HG03064 (cell line): ENCODE measurements around the gene SLC24A4.

Experiments
- ATAC-seq: cut with Tn5 transposase; IDR thresholded peaks from one replicate; pipeline ENCODE4 v1.9.1; 2021; ENCODE audit warnings: low read depth; ENCODE audit not compliant: unreplicated experiment

SLC24A4 gene

DNA sequence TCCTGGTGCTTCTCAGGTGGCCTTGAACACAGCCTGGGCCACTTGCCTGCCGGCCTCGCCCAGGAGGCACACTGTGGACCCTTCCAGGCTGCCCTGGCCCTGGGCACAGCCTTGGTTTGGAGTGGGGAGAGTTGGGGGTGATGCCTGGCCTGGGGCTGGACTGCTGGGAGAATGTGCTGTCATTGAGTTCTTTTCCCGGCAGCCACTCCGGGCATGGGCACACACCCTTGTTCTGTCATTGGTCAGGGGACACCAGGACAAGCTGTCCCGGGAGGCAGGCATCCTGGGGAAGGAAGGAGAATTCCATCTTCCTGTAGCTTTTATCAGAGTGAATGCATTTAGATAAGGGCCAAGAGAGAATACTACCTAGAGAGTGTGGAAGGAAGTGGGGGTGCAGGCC is 128.8 kb downstream of the SLC24A4 start:
- ATAC-seq = no peak

DNA sequence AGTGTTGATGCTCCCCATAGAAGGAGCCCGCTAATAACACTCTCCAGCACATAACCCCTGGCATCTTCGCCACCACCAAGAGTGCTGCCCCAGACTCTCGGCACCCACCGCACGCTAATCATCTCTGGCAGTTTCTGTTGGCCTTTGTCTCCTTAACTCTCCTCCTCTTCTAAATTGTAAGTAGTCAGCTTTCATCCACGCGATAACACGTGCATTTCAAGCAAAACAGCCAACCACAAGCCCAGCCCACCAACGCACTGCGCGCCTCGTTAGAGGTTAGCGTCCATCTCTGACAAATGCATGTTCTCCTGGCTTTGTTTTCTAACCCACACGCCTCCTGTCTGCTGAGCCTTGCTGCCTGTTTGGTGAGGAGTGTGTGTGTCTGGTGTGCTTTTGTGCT is 129.5 kb downstream of the SLC24A4 start:
- ATAC-seq = no peak

DNA sequence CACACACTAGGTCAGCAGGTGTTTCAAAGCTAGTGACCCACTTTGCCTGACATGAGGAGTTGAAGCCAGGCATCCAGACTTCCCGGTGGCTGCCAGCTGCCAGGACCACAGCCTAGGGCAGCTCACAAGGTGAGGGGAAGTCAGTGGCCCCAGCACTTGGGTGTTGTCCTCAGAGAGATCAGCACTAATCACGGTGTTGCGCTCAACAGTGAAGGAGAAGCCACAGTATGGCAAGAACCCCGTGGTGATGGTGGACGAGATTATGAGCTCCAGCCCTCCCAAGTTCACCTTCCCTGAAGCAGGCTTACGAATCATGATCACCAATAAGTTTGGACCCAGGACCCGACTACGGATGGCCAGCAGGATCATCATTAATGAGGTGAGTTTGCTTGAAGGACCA is 130.7 kb downstream of the SLC24A4 start:
- ATAC-seq = no peak

DNA sequence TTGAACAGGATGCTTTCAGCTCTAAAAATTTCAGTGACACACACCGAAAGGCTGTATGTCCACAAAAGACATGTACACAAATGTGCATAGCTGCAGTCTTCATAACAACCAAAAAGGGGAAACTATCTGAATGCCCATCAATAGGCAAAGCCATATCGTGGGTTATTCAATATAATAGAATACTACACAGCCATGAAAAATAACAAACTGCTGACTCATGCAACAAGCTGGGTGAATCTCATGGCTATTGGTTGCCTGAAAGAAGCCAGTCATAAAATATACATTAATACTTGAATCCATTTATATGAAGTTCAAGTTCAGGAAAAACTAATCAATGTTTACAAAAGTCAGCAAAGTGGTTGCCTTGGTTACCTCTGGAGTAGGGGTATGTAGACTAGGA is 132.3 kb downstream of the SLC24A4 start:
- no peak for ATAC-seq

DNA sequence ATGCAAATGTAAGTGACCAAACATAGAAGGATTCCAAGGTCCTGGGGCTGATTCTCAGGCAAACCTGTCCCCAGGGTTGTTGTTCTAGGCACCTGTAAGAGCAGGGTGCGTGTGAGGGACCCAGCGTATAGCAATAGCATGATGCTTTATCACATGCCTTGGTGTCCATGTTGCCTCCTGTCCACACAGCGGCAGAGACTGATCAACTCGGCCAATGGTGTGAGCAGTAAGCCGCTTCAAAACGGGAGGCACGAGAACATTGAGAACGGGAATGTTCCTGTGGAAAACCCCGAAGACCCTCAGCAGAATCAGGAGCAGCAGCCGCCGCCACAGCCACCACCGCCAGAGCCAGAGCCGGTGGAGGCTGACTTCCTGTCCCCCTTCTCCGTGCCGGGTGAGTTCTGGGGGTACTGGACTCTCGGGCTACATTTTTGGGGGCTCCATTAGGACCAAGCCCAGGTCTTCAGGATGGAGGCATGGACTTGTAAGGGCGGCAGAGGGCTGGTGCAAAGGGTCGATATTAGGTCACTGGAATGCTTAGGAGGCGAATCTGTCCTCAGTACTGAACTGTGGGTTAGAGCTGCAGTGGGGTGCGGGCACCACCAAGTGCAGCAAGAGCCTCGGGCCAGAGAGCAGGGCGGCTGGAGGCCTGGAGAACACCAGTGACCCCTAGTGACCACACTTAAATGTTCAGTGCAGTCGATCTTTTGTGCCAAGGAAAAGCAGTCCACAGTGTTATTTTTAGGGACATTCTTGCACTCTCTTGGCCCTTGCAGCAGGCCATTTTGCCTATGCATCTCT is 133.4 kb downstream of the SLC24A4 start:
- ATAC-seq = no peak

DNA sequence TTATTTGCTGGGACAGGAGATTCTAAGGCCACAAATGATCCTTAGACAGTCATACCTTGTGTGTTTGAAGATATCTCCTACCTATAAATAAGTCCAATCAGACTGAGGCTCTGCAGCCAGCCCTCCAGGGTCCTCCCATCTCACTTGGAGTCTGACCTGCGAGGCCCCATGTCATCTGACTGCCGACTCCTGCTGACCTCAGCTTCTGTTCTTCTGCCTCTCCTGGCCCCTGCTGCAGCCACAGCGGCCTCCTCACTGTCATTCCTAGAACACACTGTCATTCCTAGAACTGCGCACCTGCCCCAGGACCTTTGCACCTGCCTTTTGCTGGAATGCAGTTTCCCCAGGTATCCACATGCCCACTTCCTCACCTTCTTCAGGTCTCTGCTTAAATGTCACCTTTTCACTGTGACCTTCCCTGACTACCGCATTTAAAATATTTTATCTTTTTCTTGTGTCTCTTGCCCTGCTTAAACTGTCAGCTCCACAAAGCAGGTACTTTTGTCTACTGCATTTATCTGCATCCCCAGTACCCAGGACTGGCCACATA is 134.1 kb downstream of the SLC24A4 start:
- no peak for ATAC-seq

DNA sequence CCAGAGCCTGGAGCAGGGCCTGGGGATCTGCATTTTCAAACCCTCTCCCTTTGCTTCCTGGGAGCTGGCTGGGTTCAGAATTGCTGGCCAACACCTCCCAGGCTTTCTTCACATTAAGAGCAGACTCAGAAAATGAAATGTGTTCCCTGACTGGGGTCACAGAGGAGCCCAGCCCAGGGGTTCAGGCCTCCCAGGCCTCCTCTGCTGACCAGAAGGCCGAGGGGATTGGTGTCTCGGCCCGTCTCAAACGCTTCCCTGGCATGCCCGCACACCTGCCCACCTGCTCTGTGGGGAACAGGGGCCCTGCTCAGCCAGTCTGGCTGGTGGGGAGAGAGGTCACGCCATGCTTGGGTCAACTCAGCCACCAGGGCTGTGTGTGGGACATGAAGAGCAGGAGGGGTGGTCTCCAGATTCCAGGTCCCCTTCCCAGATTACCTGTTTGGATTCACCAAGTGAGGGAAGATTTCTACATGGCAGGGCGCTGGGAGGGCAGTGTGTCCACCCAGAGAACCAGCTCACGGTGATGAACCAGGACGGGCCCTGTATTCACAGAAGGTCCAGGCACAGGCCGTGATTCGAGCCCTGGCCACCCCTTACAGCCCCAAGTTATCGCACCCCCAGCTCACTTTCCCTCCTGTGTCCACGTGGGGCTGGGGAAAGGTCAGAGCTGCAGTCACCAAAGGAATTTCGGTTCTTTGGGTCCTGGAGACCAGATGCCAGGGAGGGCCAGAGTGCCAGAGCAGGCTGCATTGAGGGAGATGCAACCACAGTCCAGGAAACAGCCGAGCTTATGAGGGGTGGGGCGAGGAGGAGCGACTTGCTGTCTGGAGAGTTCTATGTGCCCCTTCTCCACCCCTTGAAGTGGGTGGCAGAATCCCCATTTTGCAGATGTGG is 135.4 kb downstream of the SLC24A4 start:
- ATAC-seq = no peak

DNA sequence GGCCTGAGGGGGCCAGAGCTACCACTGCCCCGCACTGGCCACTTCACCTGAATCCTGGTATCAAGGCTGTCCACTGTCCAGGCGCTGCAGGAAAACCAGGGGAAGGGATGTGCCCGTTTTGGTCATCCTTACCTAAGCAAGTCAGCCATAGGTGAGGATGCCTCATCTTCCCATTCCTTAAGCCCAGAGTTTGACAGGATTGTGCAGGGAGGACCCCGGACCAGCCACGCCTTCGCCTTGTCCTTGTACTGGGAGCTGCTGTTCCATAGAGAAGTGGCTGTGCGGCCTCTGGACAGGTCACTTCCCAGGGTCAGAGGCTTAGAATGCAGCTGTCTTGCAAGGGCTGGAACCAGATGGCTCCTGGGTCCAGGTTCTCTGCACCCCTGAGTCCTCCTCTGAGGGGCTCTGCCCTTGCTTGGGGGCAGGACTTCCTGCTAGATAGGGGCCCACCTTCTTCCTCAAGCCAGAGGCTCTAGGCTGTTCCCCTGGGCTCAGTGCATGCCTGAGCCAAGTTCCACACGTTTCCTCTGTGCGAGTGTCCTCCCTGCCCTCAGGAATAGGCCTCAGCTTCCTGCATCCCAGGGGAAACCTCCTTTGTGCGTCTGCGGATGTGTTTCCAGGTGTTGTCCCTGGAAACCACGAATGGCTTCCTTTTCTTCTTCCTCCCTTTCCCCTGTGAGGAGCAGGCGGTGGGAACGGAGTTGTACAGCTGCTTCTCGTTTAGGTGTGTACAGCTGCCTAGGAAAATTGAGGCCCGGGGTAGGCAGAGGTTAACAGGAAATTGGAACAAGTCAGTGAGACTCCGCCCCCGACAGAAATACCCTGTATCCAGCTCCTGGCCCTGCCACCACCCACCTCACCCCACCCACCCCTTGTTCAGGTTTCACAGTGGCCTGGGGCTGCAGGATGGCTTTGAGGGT is 136.3 kb downstream of the SLC24A4 start:
- no peak for ATAC-seq

DNA sequence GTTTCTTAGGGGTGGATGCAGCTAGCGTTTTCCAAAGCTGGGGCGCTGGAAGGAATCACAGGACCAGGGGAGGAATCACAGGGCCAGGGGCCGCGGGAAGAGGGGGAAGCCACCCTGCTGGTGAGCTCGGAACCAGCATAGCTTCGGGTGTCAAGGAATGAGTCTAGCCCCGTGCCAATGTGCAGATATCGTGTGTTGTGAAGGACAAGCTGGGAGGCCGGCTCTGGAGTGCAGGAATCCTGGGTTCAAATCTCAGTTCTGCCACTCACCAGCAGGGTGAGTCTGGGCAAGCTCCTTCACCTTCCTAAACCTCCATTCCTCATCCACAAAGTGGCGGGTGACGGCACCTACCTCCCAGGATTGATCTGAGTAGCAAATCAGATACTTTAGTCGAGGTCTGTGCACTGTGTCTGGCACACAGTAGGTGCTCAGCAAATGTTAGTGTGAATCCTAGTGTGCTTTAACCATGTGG is 137.0 kb downstream of the SLC24A4 start:
- no peak for ATAC-seq

DNA sequence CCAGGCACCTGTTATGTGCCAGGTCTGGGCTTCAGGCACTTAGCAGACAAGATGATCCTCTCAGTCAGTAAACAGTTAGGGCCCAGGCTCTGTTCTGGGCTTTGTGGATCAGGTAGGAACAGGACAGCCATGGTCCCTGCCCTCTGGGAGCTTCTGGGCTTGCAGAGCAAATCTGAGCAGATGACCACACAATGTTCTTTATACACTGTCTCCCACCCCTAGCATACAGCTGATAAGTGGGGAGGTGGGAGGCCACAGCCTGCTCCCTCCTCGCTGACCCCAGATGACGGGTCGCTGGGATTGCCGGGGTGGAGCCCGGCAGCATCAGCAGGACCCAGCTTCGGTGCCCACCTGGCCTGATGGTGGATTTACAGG is 137.6 kb downstream of the SLC24A4 start:
- ATAC-seq = no peak

DNA sequence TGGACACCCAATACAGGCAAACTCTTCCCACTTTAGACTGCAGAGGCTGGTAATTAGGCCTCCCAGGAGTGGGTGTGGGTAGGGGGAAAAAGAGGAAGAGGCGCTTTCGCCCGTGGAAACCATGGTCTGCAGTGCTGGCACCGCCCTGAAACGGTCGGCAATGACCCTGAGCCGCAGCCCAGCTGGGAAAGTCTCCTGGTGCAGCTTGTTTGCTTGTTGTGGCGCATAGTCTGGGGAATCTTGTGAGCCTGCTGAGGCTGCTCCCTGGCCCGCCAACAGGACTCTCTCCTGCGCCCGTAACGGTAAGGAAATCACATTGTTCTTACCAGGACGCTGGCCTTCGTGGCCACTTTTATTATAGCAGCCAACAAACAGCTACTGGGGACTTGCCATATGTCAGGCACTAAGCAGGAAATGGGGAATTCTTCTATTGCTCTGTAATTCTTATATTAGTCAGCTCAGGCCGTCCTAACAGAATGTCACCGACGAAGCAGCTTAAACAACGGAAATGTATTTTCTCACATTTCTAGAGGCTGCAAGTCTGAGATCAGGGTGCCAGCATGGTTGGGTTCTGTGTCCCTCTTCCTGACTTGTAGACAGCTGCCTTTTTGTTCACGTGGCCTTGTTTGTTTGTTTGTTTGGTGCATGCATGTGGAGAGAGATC is 138.1 kb downstream of the SLC24A4 start:
- ATAC-seq = peak; percentile 70

DNA sequence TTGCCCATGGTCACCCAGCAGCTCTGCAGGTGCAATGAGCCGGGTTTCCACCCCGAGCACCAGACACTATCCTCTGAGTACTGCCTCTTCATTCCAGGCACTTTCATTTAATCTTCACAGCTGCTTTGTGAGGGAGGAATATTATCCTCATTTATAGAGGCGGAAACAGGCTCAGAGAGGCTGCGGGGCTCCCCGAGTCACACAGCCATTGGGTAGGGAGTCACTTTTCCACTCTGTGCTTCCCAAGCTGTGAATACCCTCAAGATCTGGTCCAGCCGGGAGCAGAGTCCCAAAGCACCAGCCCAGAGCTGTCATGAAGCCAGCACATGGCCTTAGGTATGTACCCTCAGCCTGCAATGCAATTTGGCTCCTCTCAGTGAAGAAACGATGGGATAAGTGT is 138.9 kb downstream of the SLC24A4 start:
- no peak for ATAC-seq

DNA sequence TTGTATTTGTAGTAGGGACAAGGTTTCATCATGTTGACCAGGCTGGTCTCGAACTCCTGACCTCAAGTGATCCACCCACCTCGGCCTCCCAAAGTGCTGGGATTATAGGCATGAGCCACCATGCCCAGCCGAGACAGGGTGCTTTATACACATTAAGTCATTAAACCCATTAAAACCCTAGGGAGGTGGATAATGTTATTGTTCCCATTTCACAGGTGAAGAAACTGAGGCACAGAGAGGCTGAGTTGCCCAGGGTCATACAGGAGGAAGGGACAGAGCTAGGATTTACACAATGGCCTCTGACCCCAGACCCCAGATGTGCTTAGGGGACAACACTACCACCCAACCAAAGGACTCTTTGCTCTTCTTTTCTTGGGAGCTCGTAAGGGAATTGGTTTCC is 139.6 kb downstream of the SLC24A4 start:
- ATAC-seq = no peak

DNA sequence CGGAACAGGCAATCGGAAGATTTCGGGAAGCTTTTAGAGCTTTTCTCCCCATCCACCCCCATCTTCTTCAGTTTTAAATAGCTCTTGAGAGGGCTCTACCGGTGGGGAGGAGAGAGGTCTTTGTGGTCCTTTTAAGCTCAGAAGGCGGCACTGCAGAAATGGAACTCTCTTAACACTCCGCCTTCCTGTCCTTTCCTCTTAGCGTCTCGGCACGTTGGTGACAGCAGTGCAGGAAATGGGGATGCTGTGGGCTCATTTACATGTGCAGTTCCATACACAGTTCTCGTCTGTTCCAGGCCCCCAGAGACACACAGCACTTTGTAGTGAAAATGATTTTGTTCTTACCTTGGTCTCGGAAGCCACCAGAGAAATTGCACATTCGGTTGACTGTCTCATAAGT is 140.2 kb downstream of the SLC24A4 start:
- no peak for ATAC-seq

DNA sequence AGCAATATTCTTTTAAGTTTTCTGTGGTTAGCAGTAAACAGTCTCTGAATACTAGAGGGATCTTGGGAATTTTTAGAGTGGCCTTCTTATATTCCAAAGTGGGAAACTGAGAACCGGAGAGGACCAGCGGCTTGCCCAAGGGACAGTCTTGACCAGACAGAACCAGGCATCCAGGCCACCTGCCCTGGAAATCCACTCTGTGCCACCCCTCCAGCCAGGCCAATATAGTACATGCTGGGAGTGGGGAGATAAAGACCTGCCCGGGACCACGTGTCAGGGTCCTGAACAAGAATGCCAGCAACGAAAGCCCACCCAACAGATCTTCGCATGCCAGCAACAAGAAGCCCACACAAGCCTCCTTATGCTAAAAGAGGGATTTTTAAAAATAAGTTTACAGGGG is 141.2 kb downstream of the SLC24A4 start:
- ATAC-seq = no peak

DNA sequence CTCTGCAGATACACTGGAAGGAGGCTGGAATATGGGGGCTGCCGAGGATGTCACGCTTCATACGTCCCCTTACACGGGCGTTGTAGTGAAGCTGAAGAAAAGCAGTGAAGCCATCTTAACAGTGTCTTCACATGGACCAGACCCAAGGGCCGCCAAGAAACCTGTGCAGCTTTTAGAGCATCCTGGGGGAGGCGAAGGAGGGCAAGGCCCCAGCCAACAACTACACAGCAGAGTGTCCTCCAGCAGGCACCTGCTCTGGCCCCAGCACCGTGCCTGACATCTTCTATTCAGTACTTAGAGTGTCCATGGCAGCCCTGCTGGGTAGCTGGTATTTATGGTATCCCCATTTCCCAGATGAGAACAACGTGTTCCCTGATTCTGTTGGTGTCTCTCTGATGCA is 141.8 kb downstream of the SLC24A4 start:
- ATAC-seq = no peak

DNA sequence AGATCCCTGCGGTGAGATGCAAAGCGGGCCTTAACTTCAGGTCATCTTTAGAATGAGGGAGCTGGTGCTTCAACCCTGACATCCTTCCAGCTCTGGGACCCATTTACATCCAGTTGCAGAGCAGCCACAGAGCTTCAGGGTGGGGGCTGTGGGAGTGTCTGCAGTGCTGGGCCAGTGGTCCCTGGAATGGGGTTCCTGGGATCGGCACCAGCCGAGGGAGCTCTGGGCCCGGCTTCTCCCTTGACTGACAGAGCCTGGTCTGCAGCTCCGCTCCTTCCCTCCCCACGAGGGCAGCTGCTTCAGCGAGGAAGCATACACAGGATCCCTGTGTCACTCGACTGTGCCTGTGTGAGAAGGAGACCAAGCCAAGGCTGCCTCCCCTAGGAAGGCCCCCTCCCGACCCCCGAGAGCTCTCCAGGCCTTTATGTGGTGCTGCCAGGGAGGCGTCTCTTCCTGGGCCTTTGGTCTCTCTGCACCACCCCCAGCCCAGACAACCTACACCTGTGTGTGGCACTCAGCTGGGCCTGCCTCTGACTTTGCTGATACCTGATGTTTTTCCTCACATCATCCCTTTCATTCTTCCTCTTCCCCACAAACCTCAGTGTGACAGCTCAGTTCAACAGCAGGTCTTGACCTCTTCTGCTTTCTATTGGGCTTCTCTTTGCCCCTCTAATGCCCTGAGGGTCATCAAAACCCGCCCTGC is 142.5 kb downstream of the SLC24A4 start:
- no peak for ATAC-seq

DNA sequence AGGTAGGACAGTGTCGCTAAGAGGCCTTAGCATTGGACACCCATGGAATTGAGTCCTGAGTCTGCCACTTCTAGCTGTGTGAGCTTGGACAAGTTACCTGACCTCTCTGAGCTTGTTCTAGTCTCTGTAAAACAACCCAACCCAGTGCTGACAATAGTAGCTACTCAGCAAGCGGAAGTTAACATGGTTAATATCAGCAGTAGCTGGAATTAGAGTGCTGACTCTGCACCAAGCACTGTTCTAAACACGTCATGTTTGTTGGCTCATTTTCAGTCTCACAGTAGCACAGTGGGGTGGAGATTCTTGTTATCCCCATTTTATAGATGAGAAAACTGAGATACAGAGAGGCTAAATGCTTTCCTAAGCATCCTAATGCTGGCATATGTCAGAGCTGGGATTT is 143.1 kb downstream of the SLC24A4 start:
- no peak for ATAC-seq

DNA sequence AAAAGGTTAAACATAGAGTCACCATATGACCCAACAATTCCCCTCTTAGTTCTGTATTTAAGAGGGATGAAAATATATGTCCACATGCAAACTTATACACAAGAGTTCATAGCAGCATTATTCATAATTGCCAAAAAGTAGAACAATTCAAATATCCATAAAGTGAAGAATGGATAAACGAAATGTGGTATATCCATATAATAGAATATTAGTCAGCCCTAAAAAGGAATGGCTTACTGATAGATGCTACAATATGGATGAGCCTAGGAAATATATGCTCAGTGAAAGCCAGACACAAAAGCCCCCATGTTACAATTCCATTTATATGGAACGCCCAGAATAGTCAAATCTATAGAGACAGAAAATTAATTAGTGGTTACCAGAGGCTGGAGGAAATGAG is 146.6 kb downstream of the SLC24A4 start:
- no peak for ATAC-seq
